Fibroblast of skin of right quadriceps (primary cell): ENCODE measurements around the gene FAXC.
"Not testable (repeated sequence)": the region's sequence is repeated elsewhere in the genome, so short reads cannot be mapped to it uniquely, and the experiment has no call there.

Experiments
- DNase-seq: peaks from one replicate; pipeline ENCODE4 v3.0.0-alpha.2; 2013

FAXC gene

DNA sequence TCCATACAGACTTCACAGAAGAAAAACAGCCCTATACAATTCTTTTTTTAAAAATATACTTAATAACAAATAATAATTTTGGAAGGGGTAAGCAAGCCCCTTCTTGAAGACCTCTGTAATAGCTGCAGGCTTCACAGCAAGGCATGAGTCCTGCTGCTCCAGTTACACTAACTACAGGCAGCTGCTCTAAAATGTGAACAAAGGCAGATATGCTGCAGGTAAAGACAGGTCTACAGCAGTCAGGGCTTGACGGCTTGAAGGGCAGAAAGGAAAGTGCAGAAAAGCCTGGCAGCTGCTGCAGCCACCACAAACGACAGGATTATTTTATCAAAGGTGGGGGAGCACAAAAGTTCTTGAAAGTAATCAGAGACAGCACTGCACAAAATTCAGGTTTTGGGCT lies 11.3 kb downstream of the FAXC start:
- DNase-seq, result no peak

DNA sequence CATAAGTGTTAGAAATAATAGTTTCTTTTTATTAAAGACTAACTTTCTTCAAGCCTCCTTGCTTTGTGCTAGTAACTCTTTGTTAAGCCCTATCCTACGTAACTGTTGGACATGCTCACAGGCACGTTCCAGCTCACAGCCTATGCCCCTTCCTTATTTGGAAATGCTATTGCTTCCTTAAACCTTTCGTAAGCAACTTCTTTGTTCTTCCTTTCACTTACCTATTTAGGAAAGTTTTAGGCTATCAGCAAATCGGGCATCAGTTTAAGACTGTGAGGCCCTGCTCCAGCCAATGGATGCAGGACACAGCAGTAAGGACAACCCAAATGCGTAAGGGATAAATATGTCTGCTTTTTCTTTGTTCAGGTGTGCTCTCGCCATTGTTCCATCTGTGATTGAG lies 14.2 kb downstream of the FAXC start:
- DNase-seq, result not testable (repeated sequence)

DNA sequence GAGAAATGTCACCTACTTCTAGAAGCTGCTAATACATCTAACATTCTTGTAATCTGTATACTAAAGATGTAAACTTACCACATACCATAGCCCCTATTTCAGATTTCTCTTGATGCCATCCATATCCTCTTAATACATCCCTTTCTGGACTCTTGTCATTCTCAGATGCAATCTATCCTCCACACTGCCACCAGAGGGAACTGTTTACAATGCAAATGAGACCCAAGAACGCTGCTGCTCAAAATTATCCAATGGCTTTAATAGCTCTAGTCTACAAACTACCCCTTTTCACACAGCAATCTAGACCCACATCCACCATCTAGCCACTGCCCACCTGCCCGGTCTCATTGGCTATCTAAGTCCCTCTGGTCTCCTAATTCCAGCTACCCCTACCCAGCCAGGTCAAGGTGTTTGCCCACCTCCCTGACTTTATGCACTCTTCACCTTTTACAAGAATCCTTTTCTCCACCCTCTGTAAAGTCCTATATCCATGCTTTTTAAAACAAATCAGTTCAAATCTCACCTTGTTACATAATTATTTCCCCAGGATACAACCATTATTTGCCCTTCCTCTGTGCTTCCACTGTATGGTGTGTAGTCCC lies 14.8 kb downstream of the FAXC start:
- peak; percentile 53 for DNase-seq

DNA sequence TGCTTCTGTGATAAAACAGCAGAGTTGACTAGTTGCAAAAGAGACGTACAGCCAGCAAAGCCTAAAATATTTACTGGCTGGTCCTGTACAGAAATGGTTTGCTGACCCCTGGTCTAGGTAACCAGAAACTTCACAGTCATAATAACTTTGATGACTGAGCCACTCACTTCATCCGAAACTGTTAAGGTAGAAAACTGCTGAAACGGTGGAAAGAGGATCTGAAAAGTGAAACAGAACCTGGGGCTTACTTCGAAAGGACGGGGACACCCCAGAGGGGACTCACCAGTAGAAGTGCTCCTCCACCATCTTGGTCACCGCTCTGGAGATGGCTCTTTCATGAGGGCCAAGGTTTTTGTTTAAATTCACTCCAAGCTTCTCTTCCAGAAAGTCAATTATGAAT lies 16.4 kb downstream of the FAXC start:
- DNase-seq, result no peak

DNA sequence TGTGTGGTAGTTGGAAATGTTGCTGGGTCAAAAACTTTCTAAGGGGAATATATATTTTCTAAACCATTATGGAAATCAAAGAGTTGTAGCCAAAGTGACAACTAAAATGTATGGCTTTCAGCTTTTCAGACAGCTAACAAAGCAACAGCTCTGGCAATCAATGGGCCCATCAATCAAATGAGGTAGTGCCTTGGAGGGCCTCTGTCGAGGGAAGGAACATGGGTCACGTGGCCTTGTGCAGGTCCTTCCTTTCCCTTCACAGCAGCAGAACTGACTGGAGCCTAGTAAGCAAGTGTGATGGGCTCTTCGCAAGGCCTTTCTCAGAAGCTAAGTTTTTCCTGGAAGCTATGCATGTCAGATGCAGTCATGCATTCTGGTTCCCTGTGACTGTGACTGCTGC lies 17.9 kb downstream of the FAXC start:
- no peak for DNase-seq

DNA sequence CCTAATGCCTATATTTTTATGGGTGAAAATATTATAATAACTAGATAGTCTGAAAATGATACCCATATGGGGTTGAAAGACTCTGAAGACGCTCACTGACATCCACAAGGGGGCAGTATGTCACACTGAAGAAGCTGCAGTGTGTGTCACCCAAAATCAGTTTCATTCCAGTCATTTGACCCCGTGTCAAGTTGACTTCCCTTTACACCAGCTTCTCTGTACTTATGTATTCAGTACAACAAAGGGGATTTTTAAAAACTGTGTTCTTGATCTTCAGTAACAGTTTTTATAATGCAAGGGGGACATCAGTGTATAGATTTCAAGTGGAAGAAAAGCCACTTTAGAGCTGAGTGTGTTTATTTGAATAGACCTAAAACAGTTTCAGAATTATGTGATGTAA lies 19.3 kb downstream of the FAXC start:
- DNase-seq, result peak; percentile 66

DNA sequence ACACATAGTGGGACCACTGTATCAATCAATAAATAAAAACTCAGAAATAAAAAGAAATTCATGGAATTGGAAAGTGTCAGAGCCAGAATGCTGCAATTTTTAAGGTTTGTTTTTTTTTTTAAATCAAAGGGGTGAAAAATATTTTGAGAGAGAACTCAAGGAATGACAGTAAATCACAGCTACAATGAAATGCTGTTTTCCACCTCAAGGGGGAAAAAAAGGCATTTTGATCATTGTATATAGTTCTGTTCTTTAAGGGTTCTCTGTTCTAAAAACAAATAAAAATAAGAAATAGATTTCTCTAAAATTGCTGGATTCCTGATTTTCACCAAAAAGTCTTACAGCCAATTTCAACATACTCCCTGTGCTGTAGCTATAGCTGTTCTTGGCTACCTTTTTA lies 24.5 kb downstream of the FAXC start:
- DNase-seq, result no peak

DNA sequence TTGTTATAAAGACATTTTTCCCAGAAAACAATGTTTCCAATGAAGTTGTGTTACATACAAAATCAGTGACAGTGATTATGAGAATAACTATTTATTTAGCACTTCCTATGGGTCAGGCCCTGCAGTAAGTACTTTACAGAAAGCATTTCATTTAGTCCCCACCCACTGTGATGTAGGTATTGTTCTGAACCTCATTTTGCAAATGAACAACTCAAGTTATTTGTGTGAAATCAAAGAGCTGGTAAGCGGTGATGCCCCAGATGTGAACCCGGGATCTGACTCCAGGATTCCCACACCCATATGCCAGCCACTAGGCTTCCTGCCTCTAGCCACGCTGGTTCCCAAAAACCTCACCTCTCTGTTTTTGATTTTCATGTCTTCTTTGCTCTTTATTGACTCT lies 30.9 kb downstream of the FAXC start:
- DNase-seq, result no peak

DNA sequence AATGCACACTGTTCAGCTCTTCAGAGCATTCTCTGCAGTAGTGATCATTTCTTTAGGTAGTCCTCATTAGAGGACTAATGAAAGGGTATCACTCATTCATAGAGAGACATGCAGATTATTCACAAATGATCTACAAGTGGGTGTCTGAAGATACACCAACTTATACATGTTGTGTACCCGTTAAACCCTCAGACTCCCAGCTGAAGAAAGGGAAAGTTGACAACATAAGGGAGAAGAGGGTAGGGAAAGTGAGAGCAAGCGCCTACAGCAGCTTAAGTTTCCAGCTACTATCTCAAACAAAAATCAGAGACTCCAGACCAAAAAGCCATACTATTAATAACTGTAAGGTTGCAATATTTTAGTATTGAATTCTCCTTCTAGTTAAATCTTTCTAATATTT lies 37.1 kb downstream of the FAXC start:
- DNase-seq, result no peak

DNA sequence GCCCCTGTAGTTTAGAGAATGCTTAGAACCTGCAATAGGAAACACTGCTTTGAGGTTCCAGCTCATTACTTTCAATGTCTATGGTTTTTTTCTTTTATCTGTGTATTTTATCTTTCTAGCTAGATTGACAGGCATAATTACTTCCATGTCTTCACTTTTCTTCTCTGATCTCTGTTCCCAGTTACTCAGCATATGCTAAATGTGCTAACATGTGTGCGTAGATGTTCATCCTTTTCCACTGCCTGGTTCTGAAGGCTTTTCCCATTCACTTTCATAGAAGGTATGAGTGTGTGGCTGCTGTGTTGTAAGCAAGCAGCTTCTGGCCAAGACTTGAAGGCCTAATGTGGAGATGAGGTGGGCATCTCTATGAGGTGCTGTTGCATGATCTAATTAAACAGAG lies 38.9 kb downstream of the FAXC start:
- no peak for DNase-seq

DNA sequence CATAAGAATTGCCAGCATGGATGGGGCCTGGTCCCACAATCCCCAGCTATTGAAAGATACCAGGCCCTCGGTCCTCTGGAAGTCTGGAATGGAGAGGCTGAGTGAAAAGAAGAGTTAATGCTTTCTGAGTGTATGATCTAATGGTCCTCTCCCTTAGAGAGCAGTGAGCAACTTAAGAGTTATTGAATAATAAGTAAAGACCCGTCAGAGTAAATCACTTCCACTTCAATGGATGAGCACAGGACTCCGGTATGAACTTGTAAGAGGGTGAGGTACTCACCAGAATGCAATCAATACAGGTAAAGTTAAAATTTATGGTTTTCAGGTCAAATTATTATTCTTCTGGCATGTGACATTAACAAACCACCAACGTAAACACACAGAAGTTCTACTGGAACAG lies 39.9 kb downstream of the FAXC start:
- no peak for DNase-seq

DNA sequence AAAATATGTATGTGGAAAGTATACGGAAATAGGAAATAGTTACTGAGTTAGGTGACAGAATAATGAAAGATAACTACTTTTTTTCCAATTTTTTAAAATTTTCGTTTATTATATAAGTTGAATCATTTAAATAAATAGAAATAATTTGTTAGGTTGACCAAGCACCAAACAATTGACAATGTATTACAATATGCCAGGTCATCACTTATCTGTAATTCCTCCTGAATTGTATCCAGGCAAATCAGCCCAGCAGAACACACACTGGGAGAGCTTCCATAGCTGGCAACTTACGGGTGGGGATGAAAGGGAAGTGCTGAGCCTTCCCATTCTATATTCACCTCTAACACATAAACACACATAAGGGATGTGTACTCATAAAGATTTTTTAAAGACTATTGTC lies 40.7 kb downstream of the FAXC start:
- DNase-seq, result no peak

DNA sequence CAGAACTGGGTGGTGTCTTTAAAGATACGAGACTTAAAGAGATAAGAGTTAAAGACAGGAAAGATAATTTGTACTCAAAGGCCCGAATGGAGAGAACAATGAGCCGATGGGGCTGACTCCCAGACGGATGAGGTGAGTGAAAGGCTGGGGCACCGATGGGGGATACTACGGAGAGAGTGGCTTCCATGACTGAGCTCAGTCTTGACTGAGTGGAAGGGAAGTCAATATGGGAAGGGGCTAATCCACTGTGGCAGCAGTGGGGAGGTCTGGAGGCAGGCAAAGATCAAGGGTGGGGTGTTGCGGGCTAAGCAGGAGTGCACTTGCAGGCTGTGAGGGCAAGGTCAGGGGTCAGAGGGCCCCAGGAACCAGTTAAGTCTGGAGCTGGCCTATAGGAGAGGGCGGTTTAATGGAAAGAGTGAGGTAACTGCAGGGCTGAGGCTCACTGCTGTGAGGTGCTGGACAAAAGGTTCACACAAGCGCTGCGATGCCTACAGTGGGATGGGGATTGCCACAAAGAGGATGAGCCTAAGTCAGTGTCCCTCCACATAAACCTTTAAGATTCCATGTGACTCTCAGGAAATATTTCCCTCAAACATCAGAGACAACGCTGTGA lies 42.1 kb downstream of the FAXC start:
- DNase-seq, result no peak

DNA sequence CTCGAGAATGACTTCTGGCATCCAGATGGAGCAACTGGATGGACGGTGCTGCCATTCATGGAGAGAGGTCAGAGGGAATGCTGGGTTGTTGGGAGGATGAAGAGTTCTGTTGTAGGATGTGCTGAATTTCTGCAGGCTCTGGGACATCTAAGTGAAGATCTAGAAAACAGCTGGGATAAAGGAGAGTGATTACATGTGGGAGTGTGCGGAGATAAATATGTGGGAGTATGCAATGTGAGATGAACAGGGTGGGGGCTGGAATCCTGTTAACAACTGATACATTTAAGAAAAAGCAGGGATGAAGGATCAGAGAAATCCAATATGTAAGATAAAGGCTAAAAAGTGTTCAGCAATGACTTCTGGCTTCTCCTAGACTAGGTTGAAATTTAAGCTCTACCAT lies 43.1 kb downstream of the FAXC start:
- no peak for DNase-seq

DNA sequence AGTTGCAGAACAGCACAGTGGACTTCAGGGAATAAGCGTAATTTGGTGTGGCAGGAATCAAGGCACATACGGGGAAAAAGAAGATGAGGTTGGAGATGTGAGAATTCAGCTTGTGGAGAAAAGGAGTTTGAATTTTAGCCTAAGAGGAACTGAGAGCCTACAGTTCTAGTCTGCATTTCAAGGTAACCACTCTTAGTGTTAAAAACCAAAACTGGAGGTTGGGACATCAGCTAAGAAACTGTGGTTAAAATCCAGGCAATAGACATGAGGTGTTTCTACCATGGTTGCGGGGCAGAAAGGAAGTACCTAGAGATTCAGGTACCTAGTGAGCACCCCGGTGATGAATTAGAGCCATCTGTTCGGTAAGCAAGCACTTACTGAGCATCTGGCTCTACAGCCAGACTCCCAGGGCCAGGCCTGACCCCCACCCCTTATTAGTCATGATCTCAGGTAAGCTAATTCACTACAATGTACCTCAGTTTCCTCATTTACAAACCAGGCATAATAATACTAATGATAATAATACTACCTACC lies 44.4 kb downstream of the FAXC start:
- no peak for DNase-seq

DNA sequence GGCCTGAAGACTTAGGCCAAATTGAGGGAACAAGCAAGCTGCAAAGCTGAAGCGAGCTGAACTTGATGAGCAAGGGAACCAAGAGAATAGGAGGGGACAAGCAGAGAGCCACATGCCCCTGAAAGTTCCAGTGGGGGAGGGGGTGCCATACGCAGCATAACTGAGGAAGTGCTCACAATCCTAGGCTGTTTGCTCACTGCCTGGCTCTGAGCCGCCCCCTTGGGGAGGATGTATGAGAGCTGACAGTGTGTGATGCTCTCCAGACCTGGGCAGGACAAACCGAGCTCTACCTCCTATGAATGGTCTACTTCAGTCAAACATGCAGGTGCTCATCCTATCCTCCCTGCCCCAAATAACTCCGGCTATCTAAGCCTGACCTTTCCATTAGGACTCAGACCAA lies 52.1 kb downstream of the FAXC start:
- peak; percentile 2 for DNase-seq

DNA sequence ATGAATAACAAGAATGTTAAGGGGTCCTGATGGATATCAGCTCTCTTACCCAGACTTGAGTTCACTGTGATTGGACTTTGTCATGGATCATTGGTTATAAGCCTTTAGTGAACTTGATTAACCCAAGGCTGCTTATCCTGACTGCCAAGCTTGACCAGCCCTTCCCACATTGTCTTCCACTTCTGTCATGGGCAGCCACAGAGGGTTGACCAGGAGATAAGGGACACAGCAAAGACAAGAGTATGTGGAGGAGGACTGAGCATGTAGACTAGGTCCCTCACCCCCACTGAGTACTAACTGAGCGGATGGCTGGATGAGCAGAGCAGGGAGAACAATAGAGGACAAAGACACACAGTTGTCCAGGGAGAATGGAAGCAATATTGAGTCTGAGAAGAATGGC lies 52.5 kb downstream of the FAXC start:
- no peak for DNase-seq

DNA sequence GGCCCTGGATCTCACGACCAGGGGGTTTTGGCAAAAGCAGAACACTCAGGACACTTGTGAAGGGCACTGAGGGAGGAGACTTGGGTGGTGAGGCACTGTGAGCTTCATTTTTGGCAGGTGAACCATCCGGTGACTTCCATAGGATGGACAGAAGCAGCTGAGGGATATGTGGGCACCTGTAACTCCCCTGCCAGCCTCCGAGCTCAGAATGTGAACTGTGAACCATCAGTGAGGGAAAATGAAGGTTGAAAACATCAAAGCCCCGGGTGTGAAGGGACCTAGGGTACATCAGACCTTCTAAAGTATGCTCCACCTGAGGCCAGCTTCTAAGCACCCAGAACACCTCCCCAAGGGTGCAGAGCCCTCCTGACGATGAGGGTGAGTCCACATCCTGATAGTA lies 53.2 kb downstream of the FAXC start:
- DNase-seq, result no peak

DNA sequence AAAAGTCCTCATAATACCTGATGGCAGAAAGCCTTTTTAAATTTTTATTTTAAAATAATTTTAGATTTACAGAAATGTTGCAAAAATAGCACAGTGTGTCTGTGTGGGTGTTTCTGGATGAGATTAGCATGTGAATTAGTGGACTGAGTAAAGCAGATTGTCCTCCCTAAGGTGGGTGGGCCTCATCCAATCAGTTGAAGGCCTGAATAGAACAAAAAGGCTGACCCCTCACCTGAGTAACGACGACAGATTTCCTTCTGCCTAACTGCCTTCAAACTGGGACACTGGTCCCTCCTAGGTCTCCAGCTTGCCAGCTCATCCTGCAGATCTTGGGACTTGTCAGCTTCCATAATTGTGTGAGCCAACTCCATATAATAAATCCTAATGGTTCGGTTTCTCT lies 54.2 kb downstream of the FAXC start:
- no peak for DNase-seq

DNA sequence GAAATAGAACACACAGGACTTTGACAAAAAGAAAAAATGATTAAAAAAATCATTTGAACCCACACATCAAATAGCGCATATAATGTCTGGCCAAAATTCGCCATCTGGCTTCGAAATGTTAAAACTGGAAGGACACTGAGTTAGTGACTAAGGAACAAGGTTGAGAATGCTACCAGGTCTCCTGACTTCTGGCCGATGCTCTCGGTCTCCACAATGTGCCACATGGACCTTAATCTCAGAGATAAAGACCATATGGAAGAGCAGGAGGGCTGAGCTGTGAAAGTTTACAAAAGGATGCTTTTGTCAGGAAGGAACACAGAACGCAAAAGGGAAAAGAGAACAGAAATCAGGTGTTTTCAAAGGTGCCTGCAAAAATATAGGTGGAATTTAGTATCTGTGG lies 54.7 kb downstream of the FAXC start:
- no peak for DNase-seq

DNA sequence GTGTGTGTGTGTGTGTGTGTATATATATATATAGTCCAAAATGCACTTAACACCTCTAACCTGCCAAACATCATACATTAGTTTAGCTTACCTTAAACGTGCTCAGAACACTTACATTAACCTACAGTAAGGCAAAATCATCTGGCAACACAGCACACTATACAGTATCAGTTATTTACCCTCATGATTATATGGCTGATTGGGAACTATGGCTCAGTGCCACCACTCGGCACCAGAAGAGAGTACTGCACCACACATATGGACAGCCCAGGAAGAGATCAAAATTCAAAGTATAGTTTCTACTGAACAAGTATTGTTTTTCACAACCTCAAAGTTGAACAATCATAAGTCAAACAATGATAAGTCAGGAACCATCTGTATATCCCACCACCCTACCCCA lies 59.8 kb downstream of the FAXC start:
- DNase-seq, result no peak

DNA sequence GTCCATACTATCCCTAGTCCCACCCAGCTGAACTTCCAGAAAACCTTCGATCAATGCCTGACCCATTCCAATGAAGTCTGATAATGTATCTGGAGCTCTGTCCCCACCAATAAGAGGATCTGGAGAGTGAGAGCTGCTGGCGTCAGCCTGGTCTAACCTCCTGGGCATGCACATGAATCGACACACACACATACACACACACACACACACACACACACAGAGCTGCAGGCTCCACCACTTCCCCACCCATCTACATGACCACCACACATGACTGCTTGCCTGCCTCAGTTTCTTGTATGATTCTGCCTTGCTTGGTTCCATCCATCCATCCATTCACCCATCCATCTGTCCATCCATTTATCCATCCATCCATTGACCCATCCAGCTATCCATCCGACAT lies 60.8 kb downstream of the FAXC start:
- no peak for DNase-seq

DNA sequence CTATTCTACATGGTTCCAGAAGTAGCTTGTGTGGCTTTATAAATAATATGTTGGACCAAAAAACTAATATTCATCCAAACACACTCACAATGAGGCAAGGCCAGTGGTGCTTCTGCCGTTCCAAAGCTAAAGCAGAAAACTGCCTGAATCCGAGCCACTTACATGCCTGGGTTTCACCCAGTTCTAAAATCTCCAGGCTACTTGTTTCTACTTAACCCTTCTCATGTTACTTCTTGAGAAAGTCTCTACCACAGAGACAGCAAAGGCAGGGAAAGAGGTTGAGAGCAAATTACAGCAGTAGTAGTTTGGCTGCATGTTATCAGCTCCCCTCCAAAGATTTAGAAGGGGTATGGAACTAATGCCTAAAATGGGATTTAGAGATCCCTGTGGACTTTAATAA lies 62.0 kb downstream of the FAXC start:
- no peak for DNase-seq

DNA sequence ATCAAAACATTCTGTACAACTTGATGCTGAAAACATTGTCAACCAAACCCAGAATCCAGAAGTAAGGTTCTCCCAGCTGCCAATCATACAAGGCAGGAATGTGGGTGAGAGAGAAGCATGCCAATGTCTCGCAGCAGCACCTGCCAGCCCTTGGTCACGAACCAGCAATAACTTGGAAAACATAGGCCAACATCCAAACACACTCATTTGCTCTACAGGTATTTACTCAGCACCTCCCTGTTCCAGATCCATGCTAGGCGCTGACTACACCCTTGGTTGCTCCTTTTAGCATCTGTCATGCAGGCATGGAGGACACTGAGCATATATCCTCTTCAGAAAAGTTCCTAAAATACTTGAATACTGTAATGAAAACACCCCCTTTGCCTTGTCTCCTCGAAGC lies 63.6 kb downstream of the FAXC start:
- DNase-seq, result no peak

DNA sequence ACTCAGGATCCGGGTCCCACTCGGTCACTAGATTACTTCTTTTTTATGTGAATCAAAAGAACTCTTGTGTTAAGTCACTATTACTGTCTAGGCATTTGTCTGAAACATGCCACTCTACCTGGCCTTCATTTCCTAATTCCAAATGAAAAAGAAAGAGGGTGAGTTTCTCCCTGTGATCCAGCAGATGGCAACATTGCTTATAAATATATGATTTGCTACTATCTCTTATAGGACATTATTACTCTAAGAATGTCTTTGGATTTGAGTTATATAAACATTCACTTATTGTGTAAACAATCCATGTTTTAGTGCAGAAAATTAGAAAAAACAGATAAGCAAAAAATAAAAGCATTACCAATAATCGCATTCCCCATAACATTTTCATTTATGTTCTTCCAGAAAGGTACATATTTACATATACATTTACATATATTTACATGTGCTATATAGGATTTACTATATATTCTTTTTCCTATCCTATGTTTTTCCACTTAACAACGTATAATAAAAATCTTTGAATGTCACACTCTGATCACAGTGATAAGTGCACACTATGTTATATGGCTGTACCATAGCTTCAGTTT lies 66.9 kb downstream of the FAXC start:
- peak; percentile 16 for DNase-seq
